Measurements from ENCODE around the gene RGL3.
A peak's percentile ranks its signal among the peaks of the same experiment; 100 is the strongest.
"Not testable (repeated sequence)": the region's sequence is repeated elsewhere in the genome, so short reads cannot be mapped to it uniquely, and the experiment has no call there.

Gene RGL3

GRCh38 chr19:11356074-11356397, 63.1 kb downstream of the RGL3 start:
- no peak for DNase-seq

GRCh38 chr19:11355160-11356073, 63.7 kb downstream of the RGL3 start, which contains the start of gene PLPPR2:
TSS of gene PLPPR2 (plus strand) at chr19:11355432. CDS start at chr19:11357674, 2,242 bp downstream.
- peak; percentile 90 for DNase-seq

GRCh38 chr19:11354102-11354501, 65.0 kb downstream of the RGL3 start:
- not testable (repeated sequence) for DNase-seq

GRCh38 chr19:11349171-11349570, 69.9 kb downstream of the RGL3 start:
- DNase-seq: no peak

GRCh38 chr19:11347546-11348039, 71.5 kb downstream of the RGL3 start:
- DNase-seq: no peak

- DNase-seq: peak; percentile 99
Measured at GRCh38 chr19:11346104-11346940, 72.8 kb downstream of the RGL3 start, which contains the start of the genes CCDC159 and TMEM205. TSS of gene CCDC159 (plus strand) at chr19:11346519. CDS start at chr19:11346607, 88 bp downstream. TSS of gene TMEM205 (minus strand) at chr19:11346268. CDS start at chr19:11345619, 649 bp downstream.

GRCh38 chr19:11345122-11345803, 73.9 kb downstream of the RGL3 start:
- no peak for DNase-seq
